ENCODE results near the gene NR2F1-AS1.

DNA sequence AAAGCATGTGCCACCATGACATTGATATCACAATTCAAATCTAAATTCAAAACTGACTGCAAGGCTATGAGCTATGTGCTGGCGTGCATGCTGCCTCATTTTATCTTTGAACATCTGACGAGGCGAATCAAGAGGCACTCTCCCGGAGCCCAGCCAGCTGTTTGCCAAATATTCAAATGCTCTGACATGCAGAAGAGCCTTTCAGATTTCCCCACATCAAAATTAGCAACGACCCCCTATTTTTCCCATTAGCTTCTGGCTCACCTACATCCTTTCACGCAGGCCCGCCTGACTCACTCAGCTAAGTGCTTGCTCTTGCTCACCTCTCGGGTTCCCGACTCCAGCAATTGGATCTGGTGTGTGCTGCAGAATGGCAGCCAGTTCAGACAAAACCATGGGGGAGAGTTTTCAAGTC lies 159.0 kb downstream of the NR2F1-AS1 start:
- TF ChIP-seq YY1 (IDR thresholded peaks at IDR 0.05): no peak
- TF ChIP-seq RAD21 (IDR thresholded peaks at IDR 0.05): no peak
- TF ChIP-seq, protein P1, sequence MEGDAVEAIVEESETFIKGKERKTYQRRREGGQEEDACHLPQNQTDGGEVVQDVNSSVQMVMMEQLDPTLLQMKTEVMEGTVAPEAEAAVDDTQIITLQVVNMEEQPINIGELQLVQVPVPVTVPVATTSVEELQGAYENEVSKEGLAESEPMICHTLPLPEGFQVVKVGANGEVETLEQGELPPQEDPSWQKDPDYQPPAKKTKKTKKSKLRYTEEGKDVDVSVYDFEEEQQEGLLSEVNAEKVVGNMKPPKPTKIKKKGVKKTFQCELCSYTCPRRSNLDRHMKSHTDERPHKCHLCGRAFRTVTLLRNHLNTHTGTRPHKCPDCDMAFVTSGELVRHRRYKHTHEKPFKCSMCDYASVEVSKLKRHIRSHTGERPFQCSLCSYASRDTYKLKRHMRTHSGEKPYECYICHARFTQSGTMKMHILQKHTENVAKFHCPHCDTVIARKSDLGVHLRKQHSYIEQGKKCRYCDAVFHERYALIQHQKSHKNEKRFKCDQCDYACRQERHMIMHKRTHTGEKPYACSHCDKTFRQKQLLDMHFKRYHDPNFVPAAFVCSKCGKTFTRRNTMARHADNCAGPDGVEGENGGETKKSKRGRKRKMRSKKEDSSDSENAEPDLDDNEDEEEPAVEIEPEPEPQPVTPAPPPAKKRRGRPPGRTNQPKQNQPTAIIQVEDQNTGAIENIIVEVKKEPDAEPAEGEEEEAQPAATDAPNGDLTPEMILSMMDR (IDR thresholded peaks at IDR 0.05; ENCODE audit: low read depth, low read length, missing input control): no peak
- TF ChIP-seq SP1 (IDR thresholded peaks at IDR 0.05): no peak
- TF ChIP-seq TAF1 (conservative IDR thresholded peaks at IDR 0.05): no peak
